NCI-H2029 treated with DMSO at 0.1 percent for 48 hours (cell line): Measurements from ENCODE around the gene POU2F1.
"Not testable (repeated sequence)": the region's sequence is repeated elsewhere in the genome, so short reads cannot be mapped to it uniquely, and the experiment has no call there.

Source experiments
- DNase-seq: peaks from one replicate; lab custom pipeline; 2025; lab: John Stamatoyannopoulos, UW

Gene POU2F1

GRCh38 chr1:167205306-167206050 lies 15.2 kb upstream of the POU2F1 start:
- DNase-seq: not testable (repeated sequence)

GRCh38 chr1:167206166-167206835 lies 14.4 kb upstream of the POU2F1 start:
- no peak for DNase-seq

GRCh38 chr1:167207940-167208623 lies 12.6 kb upstream of the POU2F1 start:
- DNase-seq: no peak

GRCh38 chr1:167208624-167208976 lies 12.1 kb upstream of the POU2F1 start:
- no peak for DNase-seq

- no peak for DNase-seq
Measured at GRCh38 chr1:167209044-167209443, 11.6 kb upstream of the POU2F1 start.

- no peak for DNase-seq
Measured at GRCh38 chr1:167210966-167211674, 9.6 kb upstream of the POU2F1 start.

GRCh38 chr1:167212025-167212424 lies 8.7 kb upstream of the POU2F1 start:
- no peak for DNase-seq

GRCh38 chr1:167216809-167217208 lies 3.9 kb upstream of the POU2F1 start:
- DNase-seq: no peak

- DNase-seq: no peak
Measured at GRCh38 chr1:167219194-167219593, 1.5 kb upstream of the POU2F1 start.

GRCh38 chr1:167219646-167220536 lies 795 bp upstream of the POU2F1 start:
- peak; percentile 80 for DNase-seq

- no peak for DNase-seq
Measured at GRCh38 chr1:167221126-167221737, 546 bp downstream of the POU2F1 start.

- DNase-seq: peak; percentile 21
Measured at GRCh38 chr1:167221738-167222610, 1.3 kb downstream of the POU2F1 start.

- no peak for DNase-seq
Measured at GRCh38 chr1:167223144-167224103, 2.7 kb downstream of the POU2F1 start.

GRCh38 chr1:167224734-167225235 lies 4.1 kb downstream of the POU2F1 start:
- DNase-seq: not testable (repeated sequence)

GRCh38 chr1:167225920-167226319 lies 5.2 kb downstream of the POU2F1 start:
- DNase-seq: no peak

GRCh38 chr1:167227934-167228378 lies 7.3 kb downstream of the POU2F1 start:
- no peak for DNase-seq

GRCh38 chr1:167229719-167230385 lies 9.2 kb downstream of the POU2F1 start:
- no peak for DNase-seq

- DNase-seq: no peak
Measured at GRCh38 chr1:167230437-167230836, 9.8 kb downstream of the POU2F1 start.
